ENCODE data around the gene RAB33B.
"Not testable (repeated sequence)": the region's sequence is repeated elsewhere in the genome, so short reads cannot be mapped to it uniquely, and the experiment has no call there.

The RAB33B gene

GRCh38 chr4:139454111-139455045 lies at the start of gene RAB33B:
Gene RAB33B, plus strand, starts transcription at chr4:139454121. Its CDS starts 75 bp downstream, at chr4:139454196.
- DNase-seq, result no peak
- TF ChIP-seq POLR2A (IDR thresholded peaks at IDR 0.05; ENCODE audit: low read length) (no peak), GATA1 (IDR thresholded peaks at IDR 0.05; ENCODE audit: low read depth, low read length) (no peak)

GRCh38 chr4:139410312-139410711 lies 43.6 kb upstream of the RAB33B start:
- DNase-seq, result no peak
- no peak for TF ChIP-seq GATA1 (IDR thresholded peaks at IDR 0.05; ENCODE audit: low read depth, low read length)
- no peak for TF ChIP-seq POLR2A (IDR thresholded peaks at IDR 0.05; ENCODE audit: low read length)

DNA sequence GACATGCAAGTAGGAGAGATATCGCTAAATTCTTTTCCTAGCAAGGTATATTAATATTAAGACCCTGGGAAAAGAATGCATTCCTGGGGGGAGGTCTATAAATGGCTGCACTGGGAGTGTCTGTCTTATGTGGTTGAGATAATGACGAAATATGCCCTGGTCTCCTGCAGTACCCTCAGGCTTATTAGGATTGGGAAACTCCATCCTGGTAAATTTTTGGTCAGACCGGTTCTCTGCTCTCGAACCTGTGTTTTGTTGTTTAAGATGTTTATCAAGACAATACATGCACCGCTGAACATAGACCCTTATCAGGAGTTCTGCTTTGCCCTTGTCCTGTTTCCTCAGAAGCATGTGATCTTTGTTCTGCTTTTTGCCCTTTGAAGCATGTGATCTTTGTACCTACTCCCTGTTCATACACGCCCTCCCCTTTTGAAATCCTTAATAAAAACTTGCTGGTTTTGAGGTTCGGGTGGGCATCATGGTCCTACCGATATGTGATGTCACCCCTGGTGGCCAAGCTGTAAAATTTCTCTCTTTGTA lies 39.2 kb upstream of the RAB33B start:
- DNase-seq, result peak; percentile 18 to 24

DNA sequence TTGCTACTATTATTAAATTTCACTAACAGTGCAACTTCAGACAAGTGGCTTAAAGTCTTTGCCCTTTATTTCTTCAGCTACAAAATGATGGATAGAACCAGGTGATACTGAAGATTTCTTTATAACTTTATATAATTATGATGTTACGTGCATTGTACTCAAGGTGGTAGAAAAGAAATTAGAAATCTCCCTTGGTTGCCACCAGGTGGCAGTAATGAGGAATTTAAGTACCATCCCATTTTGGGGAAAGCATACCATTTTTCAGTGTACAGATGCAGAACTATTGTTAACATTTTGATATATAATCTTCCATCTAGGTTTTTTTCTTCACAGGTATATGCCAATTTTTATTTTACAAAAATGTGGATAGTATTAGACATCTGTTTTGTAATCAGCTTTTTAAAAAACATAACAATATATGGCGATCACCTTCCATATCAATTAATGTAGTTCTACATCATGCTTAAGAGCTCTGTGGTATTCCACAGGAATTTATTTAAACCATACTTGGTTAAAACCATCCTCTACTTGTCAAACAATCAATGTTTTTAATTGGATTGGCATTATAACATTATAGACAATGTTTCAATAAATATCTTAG lies 37.7 kb upstream of the RAB33B start:
- peak; percentile 63 to 80 for DNase-seq

GRCh38 chr4:139419388-139419914 lies 34.5 kb upstream of the RAB33B start:
- no peak for DNase-seq

More for the DNA sequence above, 37.7 kb upstream of the RAB33B start:
- TF ChIP-seq GATA1 (IDR thresholded peaks at IDR 0.05; ENCODE audit: low read depth, low read length), result no peak
- TF ChIP-seq POLR2A (IDR thresholded peaks at IDR 0.05; ENCODE audit: low read length), result no peak

DNA sequence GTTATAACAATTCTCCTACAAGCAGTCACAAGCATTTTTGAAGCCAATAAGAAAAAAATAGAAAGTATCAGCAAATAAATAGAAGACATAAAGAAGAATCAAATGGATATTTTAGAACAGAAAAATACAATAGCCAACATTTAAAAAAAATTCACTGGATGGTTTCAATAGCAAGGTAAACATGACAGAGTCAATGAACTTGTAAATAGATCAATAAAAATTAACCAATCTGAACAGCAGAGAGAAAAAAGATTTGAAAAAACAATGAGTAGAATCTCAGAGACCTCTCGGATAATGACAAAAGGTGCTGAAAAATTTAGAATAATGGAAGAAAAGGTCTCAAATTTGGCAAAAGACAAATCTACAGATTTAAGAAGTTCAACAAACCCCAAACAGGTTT lies 33.3 kb upstream of the RAB33B start:
- TF ChIP-seq GATA1 (IDR thresholded peaks at IDR 0.05; ENCODE audit: low read depth, low read length) (no peak), POLR2A (IDR thresholded peaks at IDR 0.05; ENCODE audit: low read length) (no peak)
- no peak for DNase-seq

More at GRCh38 chr4:139419388-139419914, 34.5 kb upstream of the RAB33B start:
- no peak for TF ChIP-seq POLR2A (IDR thresholded peaks at IDR 0.05; ENCODE audit: low read length)
- no peak for TF ChIP-seq GATA1 (IDR thresholded peaks at IDR 0.05; ENCODE audit: low read depth, low read length)

DNA sequence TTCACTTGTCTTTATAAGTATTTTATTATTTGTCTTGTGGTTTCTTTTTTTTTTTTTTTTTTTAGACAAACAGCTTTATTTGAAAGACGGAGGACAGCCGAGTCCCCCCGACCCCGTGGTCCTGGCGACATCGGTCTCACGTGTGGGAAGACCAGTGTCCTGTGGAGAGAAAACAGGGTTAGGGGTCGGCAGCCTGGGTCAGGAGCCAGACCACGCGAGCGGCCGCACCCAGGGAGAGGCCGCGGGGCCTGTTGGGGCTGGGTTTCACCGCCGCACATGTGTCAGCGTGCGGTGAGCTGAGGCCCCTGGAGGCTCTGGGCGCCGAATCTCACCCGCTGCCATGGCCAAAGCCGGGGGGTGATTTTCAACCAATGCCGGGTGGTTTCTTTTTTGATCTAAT lies 17.8 kb upstream of the RAB33B start:
- TF ChIP-seq POLR2A (IDR thresholded peaks at IDR 0.05; ENCODE audit: low read length), result no peak
- no peak for TF ChIP-seq GATA1 (IDR thresholded peaks at IDR 0.05; ENCODE audit: low read depth, low read length)
- no peak for DNase-seq

DNA sequence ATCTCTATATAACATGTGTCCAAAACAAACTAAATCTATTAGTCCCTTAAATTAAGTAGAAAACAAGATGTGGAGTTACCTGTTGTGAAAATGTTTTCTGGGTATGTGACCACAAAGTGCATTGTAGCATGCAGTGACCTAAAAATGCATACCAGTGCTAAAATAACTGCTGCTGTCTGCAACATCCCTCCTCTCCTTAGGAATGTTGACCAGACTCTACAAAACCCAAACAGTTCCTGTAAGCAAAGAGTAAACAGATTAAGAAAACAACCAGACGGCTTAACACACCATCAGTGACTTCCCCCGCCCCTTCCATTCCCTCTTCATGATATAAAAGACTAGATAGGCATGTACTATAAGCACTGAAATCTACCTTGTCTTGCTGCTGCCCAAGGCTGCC lies 15.8 kb upstream of the RAB33B start:
- DNase-seq, result no peak
- TF ChIP-seq POLR2A (IDR thresholded peaks at IDR 0.05; ENCODE audit: low read length), result no peak

GRCh38 chr4:139441029-139441428 lies 12.9 kb upstream of the RAB33B start:
- TF ChIP-seq GATA1 (IDR thresholded peaks at IDR 0.05; ENCODE audit: low read depth, low read length) (no peak), POLR2A (IDR thresholded peaks at IDR 0.05; ENCODE audit: low read length) (no peak)
- DNase-seq, result no peak

- peak; percentile 35 to 73 for DNase-seq
- TF ChIP-seq POLR2A (IDR thresholded peaks at IDR 0.05; ENCODE audit: low read length) (no peak), GATA1 (IDR thresholded peaks at IDR 0.05; ENCODE audit: low read depth, low read length) (no peak)
These were observed 10.3 kb upstream of the RAB33B start for GRCh38 chr4:139443661-139444060.

DNA sequence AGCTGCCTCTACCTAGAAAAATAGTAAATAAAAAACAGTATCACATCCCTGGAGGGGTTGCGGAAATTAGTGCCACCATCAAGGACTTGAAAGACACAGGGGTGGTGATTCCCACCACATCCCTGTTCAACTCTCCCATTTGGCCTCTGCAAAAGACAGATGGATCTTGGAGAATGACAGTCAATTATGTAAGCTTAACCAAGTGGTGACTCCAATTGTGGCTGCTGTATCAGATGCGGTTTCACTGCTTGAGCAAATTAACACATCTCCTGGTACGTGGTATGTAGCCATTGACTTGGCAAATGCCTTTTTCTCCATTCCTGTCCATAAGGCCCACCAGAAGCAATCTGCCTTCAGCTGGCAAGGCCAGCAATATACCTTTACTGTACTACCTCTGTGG lies 9.0 kb upstream of the RAB33B start:
- not testable (repeated sequence) for DNase-seq

DNA sequence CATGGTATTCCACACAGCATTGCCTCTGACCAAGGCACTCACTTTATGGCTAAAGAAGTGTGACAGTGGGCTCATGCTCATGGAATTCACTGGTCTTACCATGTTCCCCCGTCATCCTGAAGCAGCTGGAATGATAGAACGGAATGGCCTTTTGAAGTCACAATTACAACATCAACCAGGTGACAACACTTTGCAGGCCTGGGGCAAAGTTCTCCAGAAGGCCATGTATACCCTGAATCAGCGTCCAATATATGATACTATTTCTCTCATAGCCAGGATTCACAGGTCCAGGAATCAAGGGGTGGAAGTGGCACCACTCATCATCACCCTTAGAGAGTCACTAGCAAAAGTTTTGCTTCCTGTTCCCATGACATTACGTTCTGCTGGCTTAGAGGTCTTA lies 6.8 kb upstream of the RAB33B start:
- DNase-seq, result not testable (repeated sequence)

GRCh38 chr4:139450586-139450985 lies 3.3 kb upstream of the RAB33B start:
- TF ChIP-seq GATA1 (IDR thresholded peaks at IDR 0.05; ENCODE audit: low read depth, low read length) (no peak), POLR2A (IDR thresholded peaks at IDR 0.05; ENCODE audit: low read length) (no peak)

GRCh38 chr4:139451997-139452396 lies 1.9 kb upstream of the RAB33B start:
- TF ChIP-seq POLR2A (IDR thresholded peaks at IDR 0.05; ENCODE audit: low read length), result no peak
- TF ChIP-seq GATA1 (IDR thresholded peaks at IDR 0.05; ENCODE audit: low read depth, low read length), result no peak
- no peak for DNase-seq

More at GRCh38 chr4:139450586-139450985, 3.3 kb upstream of the RAB33B start:
- DNase-seq, result no peak

DNA sequence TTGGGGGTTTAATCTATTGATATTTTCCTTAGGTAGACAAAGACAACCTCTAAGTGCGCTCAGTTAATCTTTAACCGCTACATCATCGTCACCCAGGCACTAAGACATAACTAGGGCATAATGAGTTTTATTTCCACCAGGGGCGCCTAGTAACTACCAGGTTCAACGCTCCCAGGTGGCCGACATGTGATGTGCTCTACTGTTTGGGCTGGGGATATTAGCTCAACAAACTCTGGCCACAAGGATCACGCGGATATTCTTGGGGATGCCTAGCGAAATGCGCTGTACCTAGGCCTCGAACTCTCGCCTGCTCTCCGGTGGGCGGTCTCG lies 915 bp upstream of the RAB33B start:
- TF ChIP-seq GATA1 (IDR thresholded peaks at IDR 0.05; ENCODE audit: low read depth, low read length), result no peak
- TF ChIP-seq POLR2A (IDR thresholded peaks at IDR 0.05; ENCODE audit: low read length), result no peak
- DNase-seq, result peak; percentile 88 to 89
